ENCODE measurements around the gene RNLS.

The RNLS gene

GRCh38 chr10:88620441-88620840 is 37.3 kb upstream of the RNLS start:
- Histone ChIP-seq H3K4me2 (ENCODE audit: low read depth, low read length, poor library complexity, severe bottlenecking) (no peak overlapping the region), H3K9ac (ENCODE audit: low read length) (no peak overlapping the region), H3K9me2 (replicated peaks; ENCODE audit: insufficient read depth, low read length) (no peaks in the 10 kb centered on the region), H3K27me3 (ENCODE audit: low read length) (no peaks in the 10 kb centered on the region), H3F3A (ENCODE audit: insufficient read depth) (no peaks in the 10 kb centered on the region), H3K36me3 (ENCODE audit: low read length) (no peaks in the 10 kb centered on the region), H3K79me2 (ENCODE audit: insufficient read depth, low read length) (no peaks in the 10 kb centered on the region), H3K27ac (ENCODE audit: low read depth, low read length) (no peak overlapping the region), H4K20me1 (ENCODE audit: low read depth, low read length) (no peaks in the 10 kb centered on the region), H3K9me3 (ENCODE audit: insufficient read depth, low read length) (no peaks in the 10 kb centered on the region), H3K4me3 (ENCODE audit: insufficient read depth, low read length, poor library complexity, severe bottlenecking) (no peak overlapping the region), H2AFZ (ENCODE audit: low read depth, low read length, severe bottlenecking) (no peak overlapping the region)
- no peak for TF ChIP-seq EZH2phosphoT487 (conservative IDR thresholded peaks at IDR 0.05; ENCODE audit: low read length)
- no peak for TF ChIP-seq CTCF (IDR thresholded peaks at IDR 0.05; ENCODE audit: insufficient read depth, low read length, poor library complexity, severe bottlenecking)

- H3K27me3 ChIP-seq (ENCODE audit: low read length): no peaks in the 10 kb centered on the region
- no peaks in the 10 kb centered on the region for H3F3A ChIP-seq (ENCODE audit: insufficient read depth)
- H3K79me2 ChIP-seq (ENCODE audit: insufficient read depth, low read length): no peaks in the 10 kb centered on the region
- no peaks in the 10 kb centered on the region for H3K9me2 ChIP-seq (replicated peaks; ENCODE audit: insufficient read depth, low read length)
- H4K20me1 ChIP-seq (ENCODE audit: low read depth, low read length): no peaks in the 10 kb centered on the region
- no peaks in the 10 kb centered on the region for H3K36me3 ChIP-seq (ENCODE audit: low read length)
- no peak overlapping the region for H3K4me2 ChIP-seq (ENCODE audit: low read depth, low read length, poor library complexity, severe bottlenecking)
- no peak overlapping the region for H3K9ac ChIP-seq (ENCODE audit: low read length)
- H3K27ac ChIP-seq (ENCODE audit: low read depth, low read length): no peak overlapping the region
- H2AFZ ChIP-seq (ENCODE audit: low read depth, low read length, severe bottlenecking): no peak overlapping the region
- TF ChIP-seq CTCF (IDR thresholded peaks at IDR 0.05; ENCODE audit: insufficient read depth, low read length, poor library complexity, severe bottlenecking) (no peak), EZH2phosphoT487 (conservative IDR thresholded peaks at IDR 0.05; ENCODE audit: low read length) (no peak)
- H3K9me3 ChIP-seq (ENCODE audit: insufficient read depth, low read length): no peaks in the 10 kb centered on the region
- H3K4me3 ChIP-seq (ENCODE audit: insufficient read depth, low read length, poor library complexity, severe bottlenecking): no peak overlapping the region
These were observed 35.4 kb upstream of the RNLS start for GRCh38 chr10:88618496-88618895.

DNA sequence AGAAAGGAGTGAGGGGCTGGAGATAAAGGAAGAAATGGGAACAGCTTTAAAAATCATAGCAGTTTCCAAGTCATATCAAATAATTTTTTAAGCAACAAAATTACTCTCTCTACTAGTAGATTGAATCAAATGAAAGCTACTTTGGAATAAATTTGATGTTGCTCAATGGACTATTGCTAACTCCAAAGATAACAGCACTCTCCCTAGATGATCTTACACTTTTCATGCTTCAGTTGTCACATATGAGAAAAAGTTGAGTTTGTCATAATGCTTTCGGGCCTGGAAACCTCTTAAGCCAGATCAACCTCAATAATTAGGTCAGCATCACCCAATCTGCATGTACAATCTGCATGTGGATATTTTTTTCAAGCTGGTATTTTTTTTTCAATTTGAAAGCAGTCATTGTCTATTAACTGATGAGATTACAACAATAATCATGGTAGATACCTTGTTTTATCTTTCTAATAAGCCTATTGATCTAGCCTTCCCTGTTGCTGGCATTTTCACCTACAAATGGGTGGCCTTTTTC is 34.7 kb upstream of the RNLS start:
- Histone ChIP-seq H3K9me3 (ENCODE audit: insufficient read depth, low read length) (no peaks in the 10 kb centered on the region), H3F3A (ENCODE audit: insufficient read depth) (no peaks in the 10 kb centered on the region), H3K27ac (ENCODE audit: low read depth, low read length) (no peak overlapping the region), H3K36me3 (ENCODE audit: low read length) (no peaks in the 10 kb centered on the region), H3K9me2 (replicated peaks; ENCODE audit: insufficient read depth, low read length) (no peaks in the 10 kb centered on the region), H3K79me2 (ENCODE audit: insufficient read depth, low read length) (no peaks in the 10 kb centered on the region), H3K9ac (ENCODE audit: low read length) (no peak overlapping the region), H3K4me2 (ENCODE audit: low read depth, low read length, poor library complexity, severe bottlenecking) (no peak overlapping the region), H3K27me3 (ENCODE audit: low read length) (no peaks in the 10 kb centered on the region), H4K20me1 (ENCODE audit: low read depth, low read length) (no peaks in the 10 kb centered on the region), H2AFZ (ENCODE audit: low read depth, low read length, severe bottlenecking) (no peak overlapping the region), H3K4me3 (ENCODE audit: insufficient read depth, low read length, poor library complexity, severe bottlenecking) (no peak overlapping the region)
- TF ChIP-seq EZH2phosphoT487 (conservative IDR thresholded peaks at IDR 0.05; ENCODE audit: low read length): no peak
- TF ChIP-seq CTCF (IDR thresholded peaks at IDR 0.05; ENCODE audit: insufficient read depth, low read length, poor library complexity, severe bottlenecking): no peak
